Kidney (tissue), 14 donors: ENCODE data around the gene SLC6A1. TPM values are rescaled to one million over a fixed set of nuclear protein-coding genes. Genes with fewer than 3 reads are reported as not detected.

Source experiments
- DNase-seq, 5 donors: peaks; one replicate each; pipeline ENCODE4 v3.0.0-alpha.2; 2013 to 2020
- FAIRE-seq: peaks from 2 replicates; lab custom pipeline; 2012; peaks lifted over from hg19 to GRCh38; lab: Jason Lieb, UNC
- H3K27ac ChIP-seq, 2 donors: one replicate each; pipeline ENCODE4 v1.7.0; 2013; ENCODE audit warnings: low read depth in 2 of 2, low read length in 2 of 2, inconsistent platforms in 1 of 2
- H3K27me3 ChIP-seq: one replicate; pipeline ENCODE4 v1.7.1; 2013; ENCODE audit warnings: low read length, inconsistent platforms; ENCODE audit not compliant: control insufficient read depth, insufficient read depth
- H3K36me3 ChIP-seq, 3 donors: one replicate each; pipeline versions ENCODE4 v1.7.0 to v1.7.1; 2013; ENCODE audit warnings: low read length in 3 of 3, control low read depth in 1 of 3, inconsistent platforms in 1 of 3; ENCODE audit not compliant: insufficient read depth in 3 of 3, control insufficient read depth in 2 of 3
- H3K4me1 ChIP-seq, 3 donors: one replicate each; pipeline versions ENCODE4 v1.7.0 to v1.7.1; 2013; ENCODE audit warnings: low read length in 3 of 3, inconsistent platforms in 1 of 3, low read depth in 1 of 3; ENCODE audit not compliant: control insufficient read depth in 2 of 3, insufficient read depth in 2 of 3
- H3K4me3 ChIP-seq, 3 donors: one replicate each; pipeline versions ENCODE4 v1.7.0 to v1.8.1; 2013; ENCODE audit warnings: low read length in 3 of 3, control low read depth in 1 of 3, inconsistent platforms in 1 of 3
- H3K9ac ChIP-seq, 3 donors: one replicate each; pipeline versions ENCODE4 v1.7.0 to v1.7.1; 2013; ENCODE audit warnings: low read length in 3 of 3, control low read depth in 1 of 3, inconsistent platforms in 1 of 3
- H3K9me3 ChIP-seq, 3 donors: one replicate each; pipeline versions ENCODE4 v1.7.0 to v1.7.1; 2013; ENCODE audit warnings: low read length in 3 of 3, control low read depth in 1 of 3, inconsistent platforms in 1 of 3; ENCODE audit not compliant: control insufficient read depth in 2 of 3, insufficient read depth in 1 of 3
- CTCF ChIP-seq: IDR thresholded peaks from 3 replicates; pipeline ENCODE4 v1.5.1; 2012; ENCODE audit warnings: mild to moderate bottlenecking, moderate library complexity, borderline replicate concordance; ENCODE audit not compliant: insufficient read depth; ENCODE audit errors: extremely low read depth
- intact Hi-C: fragments of 100-400 bp; cut with DNase I; formaldehyde crosslinking; loops from one replicate; pipeline ENCODE4 v1.11.1; 2022
- polyA plus RNA-seq: library from polyadenylated mRNA; stranded (reverse); fragments of 350-450 nt; fragmentation: Illumina TruSeq; extraction: RNeasy Lipid Tissue Mini Kit (QIAGEN cat#74804); gene quantifications from one replicate; pipeline ENCODE4 v1.2.3, GENCODE V29; 2014; ENCODE audit warnings: low read depth, low replicate concordance; ENCODE audit not compliant: insufficient read depth
- total RNA-seq: library from RNA; stranded (reverse); fragmentation: NEBNext Ultra II Directional; extraction: Animal tissue kit (Norgen Biotek cat#: 25700); gene quantifications from one replicate; pipeline ENCODE4 v1.2.1, GENCODE V29; 2021
- donor health status: control.
- donor health status: control.
- donor health status: control.
- donor health status: control.
- donor health status: control.
- donor health status: DM: yes; HTN: yes; CAD: no.
- donor health status: Normal renal cell carcinoma (clear cell type).

The SLC6A1 gene
- total and polyA plus RNA-seq, 2 donors from 2014 or later = 2.1 TPM; not detected in 1

GRCh38 chr3:11035757-11036505 lies 43.4 kb downstream of the SLC6A1 start:
- Histone ChIP-seq H3K4me1 (no peaks in the 10 kb centered on the region), H3K27me3 (no peaks in the 10 kb centered on the region), H3K36me3 (no peaks in the 10 kb centered on the region), H3K27ac (no peak overlapping the region), H3K9me3 (no peaks in the 10 kb centered on the region), H3K9ac (no peak overlapping the region), H3K4me3 (no peak overlapping the region)
- DNase-seq (no peak), FAIRE-seq (no peak)
- intact Hi-C loops = no loop called here
- no peak for TF ChIP-seq CTCF

GRCh38 chr3:11037241-11037873 lies 44.8 kb downstream of the SLC6A1 start:
- H3K36me3 ChIP-seq = no peaks in the 10 kb centered on the region
- H3K27ac ChIP-seq = no peak overlapping the region
- DNase-seq (no peak), FAIRE-seq (no peak)
- intact Hi-C loops = no loop called here
- H3K9ac ChIP-seq = no peak overlapping the region
- no peaks in the 10 kb centered on the region for H3K27me3 ChIP-seq
- no peak overlapping the region for H3K4me3 ChIP-seq
- no peaks in the 10 kb centered on the region for H3K9me3 ChIP-seq
- no peak for TF ChIP-seq CTCF
- H3K4me1 ChIP-seq = no peaks in the 10 kb centered on the region

GRCh38 chr3:11037976-11038375 lies 45.4 kb downstream of the SLC6A1 start:
- TF ChIP-seq CTCF = no peak
- no peaks in the 10 kb centered on the region for H3K27me3 ChIP-seq
- no peak for FAIRE-seq

More at GRCh38 chr3:11037976-11038375, 45.4 kb downstream of the SLC6A1 start:
- Histone ChIP-seq H3K4me3 (no peak overlapping the region), H3K9ac (no peak overlapping the region), H3K27ac (no peak overlapping the region), H3K36me3 (no peaks in the 10 kb centered on the region), H3K4me1 (no peaks in the 10 kb centered on the region), H3K9me3 (no peaks in the 10 kb centered on the region)
- intact Hi-C loops = no loop called here
- no peak for DNase-seq
